IPS-18c (cell line): Measurements from ENCODE around the gene LSMEM2.

ENCODE experiments used
- H3K4me3 ChIP-seq: 2 replicates; pipeline ENCODE4 v1.7.0; 2013; ENCODE audit warnings: low read depth, mild to moderate bottlenecking, low read length, moderate library complexity; ENCODE audit not compliant: insufficient read depth
- H3K9me3 ChIP-seq: one replicate; pipeline ENCODE4 v1.6.1; 2013; ENCODE audit warnings: mild to moderate bottlenecking, low read length, moderate library complexity; ENCODE audit not compliant: control insufficient read depth, insufficient read depth

The LSMEM2 gene

GRCh38 chr3:50288387-50289007 is 9.6 kb downstream of the LSMEM2 start:
- H3K4me3 ChIP-seq: no peak overlapping the region

GRCh38 chr3:50289130-50289529 is 10.2 kb downstream of the LSMEM2 start:
- no peaks in the 10 kb centered on the region for H3K9me3 ChIP-seq
- no peak overlapping the region for H3K4me3 ChIP-seq

More at GRCh38 chr3:50288387-50289007, 9.6 kb downstream of the LSMEM2 start:
- H3K9me3 ChIP-seq: no peaks in the 10 kb centered on the region

DNA sequence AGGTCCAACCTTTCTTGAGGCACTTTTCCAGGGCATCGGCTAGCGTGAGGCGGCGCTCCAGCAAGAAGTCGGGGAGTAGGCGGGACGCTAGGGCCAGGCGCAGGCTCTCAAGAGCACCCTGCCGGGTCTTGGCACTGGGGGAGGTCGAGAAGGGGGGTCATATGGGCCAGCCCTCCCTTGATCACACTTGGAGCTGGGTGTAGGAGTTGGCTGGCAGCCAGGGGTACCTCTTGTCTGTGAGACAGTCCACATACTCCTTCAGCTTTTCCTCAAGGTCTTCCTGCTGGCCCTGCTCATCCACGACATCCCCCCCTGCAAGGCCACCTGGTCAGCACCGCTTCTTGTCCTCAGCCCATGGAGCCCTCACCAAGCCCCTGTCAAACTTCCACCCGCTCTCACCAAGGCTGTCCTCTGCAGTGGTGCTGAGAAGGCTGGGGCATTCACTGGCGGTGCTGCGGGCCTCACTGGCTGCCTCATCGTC is 11.3 kb downstream of the LSMEM2 start:
- no peak overlapping the region for H3K4me3 ChIP-seq

GRCh38 chr3:50292159-50293078 is 13.5 kb downstream of the LSMEM2 start, which contains the start of gene IFRD2:
Gene IFRD2 (minus strand): TSS chr3:50292429. CDS start chr3:50292274, 155 bp downstream.
- H3K4me3 ChIP-seq: peak within 1 kb of the TSS; percentile 85
- no peaks in the 10 kb centered on the region for H3K9me3 ChIP-seq

More for the DNA sequence above, 11.3 kb downstream of the LSMEM2 start:
- no peaks in the 10 kb centered on the region for H3K9me3 ChIP-seq

GRCh38 chr3:50293079-50293801 is 14.4 kb downstream of the LSMEM2 start:
- Histone ChIP-seq H3K9me3 (no peaks in the 10 kb centered on the region), H3K4me3 (no peak overlapping the region)

DNA sequence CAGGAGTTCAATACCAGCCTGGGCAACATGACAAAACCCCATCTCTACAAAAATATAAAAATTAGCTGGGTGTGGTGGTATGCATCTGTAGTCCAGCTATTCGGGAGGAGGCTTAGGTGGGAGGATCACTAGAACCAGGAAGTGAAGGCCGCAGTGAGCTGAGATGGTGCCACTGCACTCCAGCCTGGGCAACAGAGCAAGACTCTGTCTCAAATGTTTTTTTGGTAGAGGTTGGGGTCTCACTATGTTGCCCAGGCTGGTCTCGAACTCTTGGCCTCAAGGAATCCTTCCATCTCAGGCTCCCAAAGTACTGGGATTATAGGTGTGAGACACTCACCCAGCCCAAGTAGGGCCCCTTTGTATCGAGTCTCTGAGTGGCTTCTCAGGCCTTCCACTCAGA is 15.2 kb downstream of the LSMEM2 start:
- no peaks in the 10 kb centered on the region for H3K9me3 ChIP-seq
- H3K4me3 ChIP-seq: no peak overlapping the region

DNA sequence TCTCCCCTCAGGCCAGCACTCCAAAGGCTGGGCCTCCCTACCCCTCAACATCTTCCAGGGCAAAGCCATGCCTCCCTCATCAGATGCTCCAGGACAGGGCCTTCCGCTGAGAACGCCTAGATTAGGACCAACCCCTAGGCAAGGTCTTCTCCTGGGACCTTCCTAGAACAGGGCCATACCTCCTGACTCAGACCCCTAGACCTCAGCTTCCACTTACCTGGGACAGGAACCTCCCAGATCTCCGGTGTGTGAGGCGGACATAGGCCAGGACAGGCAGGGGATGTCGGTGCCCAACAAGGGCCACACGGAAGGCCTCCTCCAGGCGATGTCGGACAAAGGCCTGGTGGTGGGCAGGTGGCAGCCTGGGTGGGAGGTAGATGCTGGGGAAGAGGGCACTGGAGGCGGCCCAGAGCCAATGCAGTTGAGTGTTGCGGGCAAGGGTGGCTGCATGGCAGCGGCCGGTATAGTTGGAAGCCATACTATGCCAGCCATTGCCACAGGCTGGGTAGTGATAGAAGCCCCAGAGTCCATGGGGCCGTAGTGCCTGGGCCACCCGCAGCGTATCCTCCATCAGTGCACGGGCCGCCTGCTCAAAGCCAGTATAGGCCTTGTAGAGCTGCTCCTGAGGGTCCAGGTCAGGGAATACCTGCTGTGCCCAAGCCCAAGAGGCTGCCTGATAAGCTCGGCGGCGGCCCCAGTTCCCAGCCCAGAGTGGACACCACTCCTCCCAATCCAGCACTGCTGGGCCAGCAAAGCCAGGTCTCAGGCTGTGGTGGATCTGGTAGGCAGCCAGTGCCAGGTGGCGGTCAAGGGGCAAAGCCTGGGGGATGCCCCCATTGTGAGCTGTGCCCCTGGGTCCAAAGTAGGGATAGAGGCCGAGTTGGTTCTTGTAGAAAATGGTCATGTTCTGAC is 15.9 kb downstream of the LSMEM2 start:
- no peak overlapping the region for H3K4me3 ChIP-seq
- no peaks in the 10 kb centered on the region for H3K9me3 ChIP-seq

DNA sequence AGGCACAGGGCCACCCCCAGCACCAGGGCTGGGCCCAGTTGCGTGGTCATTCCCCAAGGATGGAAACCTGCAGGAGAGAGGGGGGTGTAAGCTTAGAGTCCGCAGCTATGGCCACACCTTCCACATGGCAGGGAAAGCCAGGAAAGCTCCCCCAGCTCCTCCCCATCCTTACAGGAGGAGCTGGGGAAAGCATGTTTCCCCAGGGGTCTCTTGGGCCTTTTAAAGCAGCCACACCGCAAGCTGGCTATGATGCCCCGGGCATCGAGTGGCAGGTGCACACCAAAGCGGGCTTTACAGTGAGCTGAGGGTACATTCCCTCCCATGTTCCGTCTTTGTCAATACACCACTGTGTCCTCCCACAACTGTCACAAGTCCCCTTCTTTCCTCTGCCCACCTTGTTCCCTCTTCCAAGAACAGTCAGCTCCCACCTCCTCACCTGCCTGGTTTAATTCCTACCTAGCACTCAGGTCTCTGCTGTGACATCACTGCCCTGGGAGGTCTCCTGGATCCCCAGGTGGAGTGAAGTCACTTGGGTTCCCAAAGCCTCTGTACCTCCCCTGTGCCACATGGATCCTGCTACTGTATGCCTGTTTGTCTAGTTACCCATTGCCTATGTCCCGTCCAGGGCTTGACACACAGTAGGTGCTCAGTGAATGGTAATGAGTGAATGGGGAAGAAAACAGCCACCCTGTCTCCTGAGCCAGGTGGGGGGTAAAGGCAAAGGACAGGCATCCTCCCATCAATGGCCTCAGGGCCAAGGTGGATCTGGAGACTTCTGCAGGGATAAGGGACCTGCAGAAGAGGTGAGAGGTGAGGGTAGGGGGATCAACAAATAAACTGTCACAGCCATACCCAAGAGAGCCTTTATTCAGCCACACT is 16.9 kb downstream of the LSMEM2 start:
- H3K9me3 ChIP-seq: no peaks in the 10 kb centered on the region
- H3K4me3 ChIP-seq: no peak overlapping the region

- Histone ChIP-seq H3K9me3 (no peaks in the 10 kb centered on the region), H3K4me3 (no peak overlapping the region)
These were observed 18.0 kb downstream of the LSMEM2 start for GRCh38 chr3:50296721-50297383.

DNA sequence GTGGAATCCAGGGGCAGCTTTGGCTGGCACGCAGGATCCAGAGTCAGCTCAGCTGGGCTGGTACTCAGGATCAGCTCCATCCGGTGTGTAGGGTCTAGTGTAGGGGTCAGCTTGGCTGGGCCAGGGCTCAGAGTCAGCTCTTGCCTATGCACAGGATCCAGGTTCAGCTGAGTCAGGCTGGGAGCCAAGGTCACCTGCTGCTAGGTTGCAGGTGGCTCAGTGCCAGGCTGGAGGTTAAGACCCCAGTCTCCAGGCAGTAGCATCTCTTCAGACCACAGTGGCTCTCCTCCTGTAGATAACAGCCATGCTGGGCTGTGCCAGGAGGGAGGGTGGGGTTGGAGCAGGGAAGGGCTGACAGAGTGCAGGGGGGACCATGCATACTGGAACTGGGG is 18.5 kb downstream of the LSMEM2 start:
- Histone ChIP-seq H3K9me3 (no peaks in the 10 kb centered on the region), H3K4me3 (no peak overlapping the region)

DNA sequence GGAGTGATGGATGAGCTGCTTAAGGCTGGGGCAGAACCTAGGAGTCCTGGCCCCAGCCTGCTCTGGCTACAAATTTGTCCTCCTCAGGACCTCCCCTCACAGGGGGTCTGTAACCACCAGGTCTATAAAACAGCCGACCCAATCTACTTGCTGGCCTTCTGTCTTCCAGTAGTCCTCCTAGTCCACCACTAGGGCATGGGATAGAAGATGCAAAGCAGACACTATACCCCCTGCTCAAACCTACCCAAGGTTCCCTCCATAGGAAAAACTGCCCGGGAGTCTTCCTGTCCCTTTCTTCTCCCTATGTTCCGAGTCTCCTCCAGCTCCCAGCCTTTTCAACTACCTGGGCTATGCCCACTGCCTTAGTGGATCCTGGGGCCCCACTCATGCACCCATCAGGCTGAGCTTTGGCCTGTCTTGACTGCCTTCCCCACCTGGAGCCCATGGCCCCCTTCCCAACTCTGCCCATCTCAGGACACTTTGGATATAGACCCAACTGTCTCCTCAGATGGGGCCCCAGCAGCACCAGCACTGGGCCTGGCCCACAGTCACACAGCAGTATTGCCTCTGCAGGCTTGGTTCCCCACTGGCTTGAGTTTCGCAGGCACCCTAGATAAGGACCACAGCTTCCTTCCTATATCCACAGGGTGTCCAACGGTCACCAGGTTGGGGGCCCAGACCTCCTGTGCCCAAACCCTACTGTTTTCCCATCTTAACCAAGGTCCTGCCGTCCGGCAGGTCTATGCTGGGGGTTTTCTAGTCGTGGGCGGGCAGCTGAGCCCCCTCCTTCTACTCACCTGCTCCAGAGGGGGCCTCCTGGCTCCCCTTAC is 19.2 kb downstream of the LSMEM2 start:
- H3K9me3 ChIP-seq: no peaks in the 10 kb centered on the region

GRCh38 chr3:50298836-50299637 is 20.1 kb downstream of the LSMEM2 start, which contains the start of the genes HYAL3 and NAA80:
Gene HYAL3 (minus strand): TSS chr3:50299405. CDS start chr3:50295602, 3,803 bp downstream.
Gene NAA80 (minus strand): TSS chr3:50299405. CDS start chr3:50297463, 1,942 bp downstream.
- H3K4me3 ChIP-seq: peak within 1 kb of the TSS; percentile 96
- no peaks in the 10 kb centered on the region for H3K9me3 ChIP-seq

More for the DNA sequence above, 19.2 kb downstream of the LSMEM2 start:
- H3K4me3 ChIP-seq: peak overlapping the region; percentile 96; the same call in 1 of the 2 replicates

- peak overlapping the region; percentile 36; the same call in 1 of the 2 replicates for H3K4me3 ChIP-seq
- no peaks in the 10 kb centered on the region for H3K9me3 ChIP-seq
These were observed 20.7 kb downstream of the LSMEM2 start for GRCh38 chr3:50299638-50299928.
